ENCODE measurements around the gene AUTS2. TPM values are rescaled to one million over a fixed set of nuclear protein-coding genes. Genes with fewer than 3 reads are reported as not detected.

AUTS2 gene
- total RNA-seq, 2 experiments from 2014 or later = 17.5 to 23.8 TPM

DNA sequence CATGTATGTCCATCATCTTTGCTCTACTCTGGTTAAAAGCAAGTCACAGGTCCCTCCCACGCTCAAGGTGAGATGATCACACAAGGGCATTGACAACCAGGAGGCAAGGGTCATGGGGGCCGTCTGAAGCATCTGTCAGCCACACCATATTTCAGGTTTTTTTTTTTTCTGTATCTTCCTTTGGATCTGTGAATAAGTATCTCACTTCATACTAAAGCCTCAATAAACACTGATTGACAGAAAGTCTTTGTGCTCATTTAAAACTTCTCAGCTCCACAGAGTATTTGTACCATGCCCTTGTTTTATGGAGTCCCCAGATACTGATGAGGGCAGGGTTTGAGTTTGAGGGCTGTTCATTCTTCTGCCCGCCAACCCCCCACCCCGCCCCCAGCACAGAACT, 45.0 kb downstream of the AUTS2 start:
- Mint-ChIP-seq H3K27me3 (peaks cover 8% of the 10 kb centered on the region), H3K4me3 (no peak overlapping the region)

GRCh38 chr7:69643708-69644445, 45.6 kb downstream of the AUTS2 start:
- Mint-ChIP-seq H3K36me3 (no peaks in the 10 kb centered on the region), H3K4me3 (no peak overlapping the region), H3K4me1 (no peaks in the 10 kb centered on the region), H3K27ac (no peak overlapping the region), H3K27me3 (peaks cover 13% of the 10 kb centered on the region), H3K9me3 (no peaks in the 10 kb centered on the region)
- ATAC-seq (ENCODE audit: low read depth) = no peak
- POLR2A ChIA-PET = no interaction called here
- DNase-seq = no peak

More for the DNA sequence above, 45.0 kb downstream of the AUTS2 start:
- Mint-ChIP-seq H3K27ac (no peak overlapping the region), H3K36me3 (no peaks in the 10 kb centered on the region), H3K4me1 (no peaks in the 10 kb centered on the region), H3K9me3 (no peaks in the 10 kb centered on the region)
- POLR2A ChIA-PET = no interaction called here
- ATAC-seq (ENCODE audit: low read depth) = no peak
- no peak for DNase-seq

GRCh38 chr7:69645683-69646082, 47.4 kb downstream of the AUTS2 start:
- Mint-ChIP-seq H3K4me3 (no peak overlapping the region), H3K27ac (no peak overlapping the region), H3K36me3 (no peaks in the 10 kb centered on the region), H3K27me3 (peaks cover 14% of the 10 kb centered on the region), H3K4me1 (no peaks in the 10 kb centered on the region), H3K9me3 (no peaks in the 10 kb centered on the region)
- DNase-seq (no peak), ATAC-seq (ENCODE audit: low read depth) (no peak)
- POLR2A ChIA-PET = no interaction called here

GRCh38 chr7:69651101-69651590, 52.9 kb downstream of the AUTS2 start:
- ATAC-seq (ENCODE audit: low read depth) (no peak), DNase-seq (no peak)
- Mint-ChIP-seq H3K9me3 (no peaks in the 10 kb centered on the region), H3K4me3 (no peak overlapping the region), H3K4me1 (no peaks in the 10 kb centered on the region), H3K27me3 (peaks cover 12% of the 10 kb centered on the region), H3K36me3 (no peaks in the 10 kb centered on the region), H3K27ac (no peak overlapping the region)
- POLR2A ChIA-PET = no interaction called here

- DNase-seq (no peak), ATAC-seq (ENCODE audit: low read depth) (no peak)
- Mint-ChIP-seq H3K9me3 (no peaks in the 10 kb centered on the region), H3K27me3 (peaks cover 8% of the 10 kb centered on the region), H3K4me3 (no peak overlapping the region), H3K36me3 (no peaks in the 10 kb centered on the region), H3K4me1 (no peaks in the 10 kb centered on the region), H3K27ac (no peak overlapping the region)
- POLR2A ChIA-PET = no interaction called here
Measured at GRCh38 chr7:69652947-69653701, 54.8 kb downstream of the AUTS2 start.

DNA sequence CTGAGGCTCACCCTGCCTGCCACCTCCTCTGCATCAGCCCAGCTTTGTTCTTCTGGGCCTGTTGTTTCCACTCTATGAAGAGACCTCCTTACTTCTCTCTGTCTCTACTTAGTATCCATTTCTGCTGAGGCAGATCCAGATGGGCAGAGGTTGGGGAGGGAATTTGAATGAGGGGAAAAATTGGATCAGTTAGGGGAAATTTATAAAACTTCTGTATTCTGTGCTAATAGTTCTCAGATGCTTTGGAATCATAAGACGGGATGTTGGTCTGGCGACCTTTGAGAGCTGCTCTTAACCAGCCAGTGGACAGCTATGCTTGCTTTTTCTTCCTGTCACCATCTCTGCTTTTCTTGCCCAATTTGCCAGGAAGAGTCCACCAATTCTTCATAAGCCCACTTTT, 55.5 kb downstream of the AUTS2 start:
- Mint-ChIP-seq H3K36me3 (no peaks in the 10 kb centered on the region), H3K4me1 (no peaks in the 10 kb centered on the region), H3K9me3 (no peaks in the 10 kb centered on the region), H3K27me3 (peaks cover 5% of the 10 kb centered on the region), H3K27ac (no peak overlapping the region), H3K4me3 (no peak overlapping the region)
- ATAC-seq (ENCODE audit: low read depth) (no peak), DNase-seq (no peak)
- POLR2A ChIA-PET = no interaction called here

DNA sequence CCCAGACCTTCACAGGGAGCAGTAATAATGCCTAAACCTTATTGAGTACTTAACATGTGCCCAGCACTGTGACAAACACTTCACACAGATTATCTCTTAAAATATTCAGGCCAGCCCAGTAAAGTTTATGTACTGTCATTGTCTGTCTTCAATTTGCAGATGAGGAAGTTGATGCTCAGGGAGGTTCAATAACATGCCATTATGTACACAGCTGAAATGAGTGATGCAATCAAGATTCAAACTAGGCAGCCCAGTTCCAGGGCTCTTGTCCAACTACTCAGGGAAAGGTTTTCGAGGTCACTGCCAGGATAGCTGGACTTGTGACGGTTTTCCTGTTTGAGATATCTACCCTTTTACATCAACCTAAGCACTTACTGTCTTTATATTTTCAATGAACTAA, 56.1 kb downstream of the AUTS2 start:
- Mint-ChIP-seq H3K4me3 (no peak overlapping the region), H3K27ac (no peak overlapping the region), H3K36me3 (no peaks in the 10 kb centered on the region), H3K27me3 (peaks cover 6% of the 10 kb centered on the region), H3K4me1 (no peaks in the 10 kb centered on the region), H3K9me3 (no peaks in the 10 kb centered on the region)
- POLR2A ChIA-PET = no interaction called here
- no peak for DNase-seq
- ATAC-seq (ENCODE audit: low read depth) = no peak

DNA sequence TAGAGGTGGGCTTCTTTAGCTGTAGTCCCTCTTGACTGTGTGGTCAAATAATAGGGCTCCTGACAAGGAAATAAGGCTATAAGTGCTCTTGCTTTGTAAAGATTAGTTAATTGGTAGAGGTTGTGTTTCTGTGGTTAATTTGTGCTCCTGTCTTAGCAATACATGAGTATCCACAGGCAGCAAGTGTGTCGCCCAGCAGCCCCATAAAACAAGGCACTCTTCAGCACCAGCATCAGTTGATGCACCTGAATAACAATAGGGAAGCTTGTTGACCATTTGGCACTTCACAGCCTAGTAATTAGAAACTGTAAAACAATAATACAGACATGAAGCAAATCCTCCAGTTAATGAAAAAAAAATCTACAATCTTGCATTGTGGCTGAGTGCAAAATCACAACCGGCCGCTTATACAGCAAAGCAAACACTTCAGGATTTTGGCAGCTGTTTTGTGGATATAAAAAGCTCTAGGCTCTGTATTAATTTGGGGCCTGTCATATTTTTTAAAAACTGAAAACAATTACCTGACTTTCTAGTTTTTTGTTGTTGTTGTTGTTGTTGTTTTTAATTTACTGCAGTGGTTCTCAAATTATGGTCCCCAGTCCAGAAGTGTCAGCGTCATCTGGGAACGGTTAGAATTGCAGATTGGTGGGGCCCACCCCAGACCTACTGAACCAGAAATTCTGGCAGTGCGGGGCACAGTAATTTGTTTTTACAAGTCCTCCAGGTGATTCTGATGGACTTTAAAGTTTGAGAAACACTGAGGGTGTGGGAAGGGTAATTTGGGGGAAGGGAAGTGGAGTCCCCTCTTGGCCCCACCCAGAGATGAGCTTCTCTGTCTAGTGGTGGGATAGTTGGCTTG, 56.8 kb downstream of the AUTS2 start:
- no peaks in the 10 kb centered on the region for H3K36me3 Mint-ChIP-seq
- no peak overlapping the region for H3K27ac Mint-ChIP-seq
- H3K4me3 Mint-ChIP-seq = no peak overlapping the region
- no peak for DNase-seq
- H3K4me1 Mint-ChIP-seq = no peaks in the 10 kb centered on the region
- no peak for ATAC-seq (ENCODE audit: low read depth)
- H3K9me3 Mint-ChIP-seq = no peaks in the 10 kb centered on the region
- H3K27me3 Mint-ChIP-seq = peaks cover 6% of the 10 kb centered on the region
- POLR2A ChIA-PET = no interaction called here

GRCh38 chr7:69656077-69656476, 57.8 kb downstream of the AUTS2 start:
- DNase-seq = no peak
- H3K4me1 Mint-ChIP-seq = no peaks in the 10 kb centered on the region
- no peak overlapping the region for H3K27ac Mint-ChIP-seq
- no peaks in the 10 kb centered on the region for H3K9me3 Mint-ChIP-seq
- no peaks in the 10 kb centered on the region for H3K36me3 Mint-ChIP-seq
- no peak overlapping the region for H3K4me3 Mint-ChIP-seq
- H3K27me3 Mint-ChIP-seq = peaks cover 10% of the 10 kb centered on the region
- no peak for ATAC-seq (ENCODE audit: low read depth)
- POLR2A ChIA-PET = no interaction called here

DNA sequence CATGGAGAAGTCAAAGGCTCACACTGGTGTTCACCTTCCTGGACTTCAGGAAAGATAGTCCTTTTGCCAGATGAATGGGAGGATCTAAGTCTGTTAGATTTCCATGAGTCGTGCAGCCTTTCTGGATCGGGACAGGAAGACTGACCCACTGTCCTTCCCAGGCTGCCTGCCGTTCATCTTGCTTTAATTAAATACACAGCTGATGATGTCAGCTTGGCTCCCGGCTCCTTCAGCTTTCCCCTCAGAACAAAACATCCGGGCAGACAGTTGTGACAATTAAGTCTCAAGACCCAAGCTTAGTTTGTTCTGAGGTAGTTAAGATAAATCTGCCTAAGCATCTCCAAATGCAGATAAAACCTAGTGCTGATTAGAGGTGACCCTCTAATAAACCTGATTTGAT, 58.6 kb downstream of the AUTS2 start:
- H3K9me3 Mint-ChIP-seq = no peaks in the 10 kb centered on the region
- POLR2A ChIA-PET = no interaction called here
- ATAC-seq (ENCODE audit: low read depth) (no peak), DNase-seq (no peak)
- H3K27ac Mint-ChIP-seq = no peak overlapping the region
- H3K4me3 Mint-ChIP-seq = no peak overlapping the region
- H3K4me1 Mint-ChIP-seq = no peaks in the 10 kb centered on the region
- H3K36me3 Mint-ChIP-seq = no peaks in the 10 kb centered on the region
- H3K27me3 Mint-ChIP-seq = peaks cover 10% of the 10 kb centered on the region

GRCh38 chr7:69657331-69657730, 59.1 kb downstream of the AUTS2 start:
- Mint-ChIP-seq H3K36me3 (no peaks in the 10 kb centered on the region), H3K27me3 (peaks cover 12% of the 10 kb centered on the region), H3K9me3 (no peaks in the 10 kb centered on the region), H3K4me1 (no peaks in the 10 kb centered on the region), H3K27ac (no peak overlapping the region), H3K4me3 (no peak overlapping the region)
- no peak for ATAC-seq (ENCODE audit: low read depth)
- no peak for DNase-seq
- POLR2A ChIA-PET = no interaction called here

GRCh38 chr7:69657985-69658384, 59.7 kb downstream of the AUTS2 start:
- peaks cover 12% of the 10 kb centered on the region for H3K27me3 Mint-ChIP-seq
- DNase-seq (no peak), ATAC-seq (ENCODE audit: low read depth) (no peak)
- H3K9me3 Mint-ChIP-seq = no peaks in the 10 kb centered on the region
- POLR2A ChIA-PET = no interaction called here
- H3K4me3 Mint-ChIP-seq = no peak overlapping the region
- no peak overlapping the region for H3K27ac Mint-ChIP-seq
- H3K36me3 Mint-ChIP-seq = no peaks in the 10 kb centered on the region
- H3K4me1 Mint-ChIP-seq = no peaks in the 10 kb centered on the region

- Mint-ChIP-seq H3K4me1 (no peaks in the 10 kb centered on the region), H3K4me3 (no peak overlapping the region), H3K27ac (no peak overlapping the region), H3K27me3 (peaks cover 20% of the 10 kb centered on the region), H3K9me3 (no peaks in the 10 kb centered on the region), H3K36me3 (no peaks in the 10 kb centered on the region)
- ATAC-seq (ENCODE audit: low read depth) (no peak), DNase-seq (no peak)
- POLR2A ChIA-PET = no interaction called here
Measured at GRCh38 chr7:69659983-69660382, 61.7 kb downstream of the AUTS2 start.

All from activated naive CD8-positive, alpha-beta T cell treated with anti-CD3 and anti-CD28 coated beads, Interleukin-2, amount 10 ng/mL, durations not matched to agents 7 days and 5 days (primary cell).